ENCODE results near the gene TUT4. TPM values are rescaled to one million over a fixed set of nuclear protein-coding genes. Genes with fewer than 3 reads are reported as not detected.

TUT4 gene
- total RNA-seq, 3 donors from 2014 or later (not counting 1 experiment from before 2014, with no cell fraction given) = 124 to 156 (median 125) TPM

GRCh38 chr1:52546852-52547251 lies 6.0 kb downstream of the TUT4 start:
- Histone ChIP-seq H3K4me1 (ENCODE audit: control insufficient read depth, insufficient read depth, low read length) (peaks cover 7% of the 10 kb centered on the region), H3K9me3 (ENCODE audit: control insufficient read depth, insufficient read depth, low read length) (peaks cover 8% of the 10 kb centered on the region), H3K27me3 (ENCODE audit: control insufficient read depth, insufficient read depth, low read length) (no peaks in the 10 kb centered on the region), H3K36me3 (ENCODE audit: control insufficient read depth, insufficient read depth, low read length) (no peaks in the 10 kb centered on the region), H3K27ac (ENCODE audit: low read length) (no peak overlapping the region), H3K4me3 (ENCODE audit: low read length) (no peak overlapping the region)
- no peaks in the 10 kb centered on the region for H3K27me3 Mint-ChIP-seq (ENCODE audit: low read depth in 2 of 2)
- no peak for TF ChIP-seq CTCF (IDR thresholded peaks at IDR 0.05)
- DNase-seq (no peak), ATAC-seq (no peak)
- WGBS (ENCODE audit: insufficient coverage) = 95% methylated on average over 5 of the region's 5 CpGs
- H3K4me1 Mint-ChIP-seq = peaks cover 30 to 33% of the 10 kb centered on the region in 2 donors
- peaks cover 2 to 3% of the 10 kb centered on the region in 2 donors for H3K9me3 Mint-ChIP-seq
- intact Hi-C loops (cut with micrococcal nuclease) = no loop called here
- peaks cover 7% of the 10 kb centered on the region for H3K36me3 Mint-ChIP-seq
- no peak overlapping the region for H3K4me3 Mint-ChIP-seq
- peak overlapping the region in 1 of 2 donors; percentile 16 for H3K27ac Mint-ChIP-seq

GRCh38 chr1:52544665-52545525 lies 8.0 kb downstream of the TUT4 start:
- Histone ChIP-seq H3K27me3 (ENCODE audit: control insufficient read depth, insufficient read depth, low read length) (no peaks in the 10 kb centered on the region), H3K36me3 (ENCODE audit: control insufficient read depth, insufficient read depth, low read length) (no peaks in the 10 kb centered on the region), H3K9me3 (ENCODE audit: control insufficient read depth, insufficient read depth, low read length) (peaks cover 8% of the 10 kb centered on the region), H3K4me3 (ENCODE audit: low read length) (no peak overlapping the region), H3K4me1 (ENCODE audit: control insufficient read depth, insufficient read depth, low read length) (no peaks in the 10 kb centered on the region), H3K27ac (ENCODE audit: low read length) (no peak overlapping the region)
- no peak for DNase-seq
- TF ChIP-seq CTCF (IDR thresholded peaks at IDR 0.05) = no peak
- intact Hi-C loops (cut with micrococcal nuclease) = no loop called here
- no peak overlapping the region for H3K27ac Mint-ChIP-seq
- H3K36me3 Mint-ChIP-seq = peaks cover 13% of the 10 kb centered on the region
- H3K4me1 Mint-ChIP-seq = peaks cover 30 to 33% of the 10 kb centered on the region in 2 donors
- ATAC-seq = no peak
- H3K9me3 Mint-ChIP-seq = peaks cover 2 to 6% of the 10 kb centered on the region in 2 donors
- H3K4me3 Mint-ChIP-seq = no peak overlapping the region
- 99% methylated on average over 7 of the region's 8 CpGs for WGBS (ENCODE audit: insufficient coverage)
- H3K27me3 Mint-ChIP-seq (ENCODE audit: low read depth in 2 of 2) = no peaks in the 10 kb centered on the region

GRCh38 chr1:52542085-52542688 lies 10.7 kb downstream of the TUT4 start:
- Histone ChIP-seq H3K27me3 (ENCODE audit: control insufficient read depth, insufficient read depth, low read length) (no peaks in the 10 kb centered on the region), H3K4me1 (ENCODE audit: control insufficient read depth, insufficient read depth, low read length) (no peaks in the 10 kb centered on the region), H3K9me3 (ENCODE audit: control insufficient read depth, insufficient read depth, low read length) (peaks cover 8% of the 10 kb centered on the region), H3K36me3 (ENCODE audit: control insufficient read depth, insufficient read depth, low read length) (no peaks in the 10 kb centered on the region), H3K27ac (ENCODE audit: low read length) (no peak overlapping the region), H3K4me3 (ENCODE audit: low read length) (no peak overlapping the region)
- Mint-ChIP-seq H3K27me3 (ENCODE audit: low read depth in 2 of 2) (no peaks in the 10 kb centered on the region), H3K4me1 (peaks cover 26 to 27% of the 10 kb centered on the region in 2 donors), H3K36me3 (peaks cover 13% of the 10 kb centered on the region), H3K27ac (no peak overlapping the region), H3K4me3 (no peak overlapping the region), H3K9me3 (peaks cover 2 to 6% of the 10 kb centered on the region in 2 donors)
- WGBS (ENCODE audit: insufficient coverage) = 100% methylated on average over 5 of the region's 5 CpGs
- DNase-seq = no peak
- ATAC-seq = no peak
- no peak for TF ChIP-seq CTCF (IDR thresholded peaks at IDR 0.05)
- intact Hi-C loops (cut with micrococcal nuclease) = no loop called here

Measured in natural killer cell (primary cell).